Globus pallidus (tissue), 1 donor: Measurements from ENCODE around the gene TRIM33.
A peak's percentile ranks its signal among the peaks of the same experiment; 100 is the strongest.
"Not testable (repeated sequence)": the region's sequence is repeated elsewhere in the genome, so short reads cannot be mapped to it uniquely, and the experiment has no call there.

Experiments
- DNase-seq: peaks from one replicate; pipeline ENCODE4 v3.0.0-alpha.2; 2015; ENCODE audit warnings: low spot score

The TRIM33 gene

GRCh38 chr1:114466334-114467014 lies 44.5 kb downstream of the TRIM33 start:
- DNase-seq: no peak

- DNase-seq: no peak
Measured at GRCh38 chr1:114462963-114463362, 48.0 kb downstream of the TRIM33 start.

- DNase-seq: no peak
Measured at GRCh38 chr1:114462341-114462740, 48.7 kb downstream of the TRIM33 start.

GRCh38 chr1:114458237-114458777 lies 52.7 kb downstream of the TRIM33 start:
- no peak for DNase-seq

- no peak for DNase-seq
Measured at GRCh38 chr1:114457675-114458236, 53.2 kb downstream of the TRIM33 start.

- no peak for DNase-seq
Measured at GRCh38 chr1:114456586-114456985, 54.4 kb downstream of the TRIM33 start.

GRCh38 chr1:114455102-114455785 lies 55.8 kb downstream of the TRIM33 start:
- no peak for DNase-seq

GRCh38 chr1:114454539-114454938 lies 56.5 kb downstream of the TRIM33 start:
- DNase-seq: no peak

GRCh38 chr1:114453361-114453784 lies 57.6 kb downstream of the TRIM33 start:
- DNase-seq: no peak

GRCh38 chr1:114448370-114449036 lies 62.5 kb downstream of the TRIM33 start:
- DNase-seq: no peak

- DNase-seq: no peak
Measured at GRCh38 chr1:114446198-114446597, 64.8 kb downstream of the TRIM33 start.

- DNase-seq: not testable (repeated sequence)
Measured at GRCh38 chr1:114443226-114443625, 67.8 kb downstream of the TRIM33 start.

GRCh38 chr1:114441332-114441731 lies 69.7 kb downstream of the TRIM33 start:
- DNase-seq: no peak

- no peak for DNase-seq
Measured at GRCh38 chr1:114439369-114439768, 71.6 kb downstream of the TRIM33 start.

GRCh38 chr1:114437812-114438211 lies 73.2 kb downstream of the TRIM33 start:
- DNase-seq: no peak

GRCh38 chr1:114436799-114437198 lies 74.2 kb downstream of the TRIM33 start:
- no peak for DNase-seq

GRCh38 chr1:114435088-114435715 lies 75.8 kb downstream of the TRIM33 start:
- DNase-seq: no peak

- DNase-seq: no peak
Measured at GRCh38 chr1:114431026-114431425, 80.0 kb downstream of the TRIM33 start.

GRCh38 chr1:114428083-114428754 lies 82.8 kb downstream of the TRIM33 start:
- peak; percentile 3 for DNase-seq

- DNase-seq: no peak
Measured at GRCh38 chr1:114427612-114428011, 83.4 kb downstream of the TRIM33 start.

- no peak for DNase-seq
Measured at GRCh38 chr1:114423455-114423854, 87.5 kb downstream of the TRIM33 start.
